HL-60 (cell line): ENCODE data around the gene RNF168.
"Not testable (repeated sequence)": the region's sequence is repeated elsewhere in the genome, so short reads cannot be mapped to it uniquely, and the experiment has no call there.

Source experiments
- DNase-seq, 2 experiments: peaks; one replicate each; pipeline ENCODE4 v3.0.0-alpha.2; 2010 to 2020; ENCODE audit warnings: low read depth in 1 of 2, low spot score in 1 of 2
- H3K27ac ChIP-seq: fragments of 250-450 bp; sonication (Bioruptor Pico); replicated peaks from 2 replicates; pipeline ENCODE4 v1.5.1; 2020; ENCODE audit warnings: mild to moderate bottlenecking, moderate library complexity
- H3K27me3 ChIP-seq: fragments of 250-450 bp; sonication (Bioruptor Pico); 2 replicates; pipeline ENCODE4 v1.5.1; 2021; ENCODE audit warnings: mild to moderate bottlenecking, moderate library complexity; ENCODE audit not compliant: insufficient read depth, poor library complexity, severe bottlenecking
- H3K4me3 ChIP-seq: replicated peaks from 2 replicates; pipeline ENCODE4 v1.5.1; 2011; ENCODE audit warnings: mild to moderate bottlenecking, control low read depth, low read length; ENCODE audit not compliant: insufficient read depth
- CTCF ChIP-seq: IDR thresholded peaks from one replicate; pipeline ENCODE4 v1.5.1; 2011; ENCODE audit warnings: low read length, control low read depth, inconsistent platforms; ENCODE audit not compliant: insufficient read depth
- GABPA ChIP-seq: IDR thresholded peaks from 2 replicates; pipeline ENCODE4 v1.6.1; 2012; ENCODE audit warnings: low read depth
- POLR2AphosphoS5 ChIP-seq: IDR thresholded peaks from 2 replicates; pipeline ENCODE4 v1.6.1; 2012; ENCODE audit warnings: low read depth
- REST ChIP-seq: IDR thresholded peaks from 2 replicates; pipeline ENCODE4 v1.6.1; 2012; ENCODE audit warnings: low read depth; ENCODE audit not compliant: insufficient replicate concordance
- SPI1 ChIP-seq: IDR thresholded peaks from 2 replicates; pipeline ENCODE4 v1.6.1; 2012; ENCODE audit warnings: low read depth, mild to moderate bottlenecking, borderline replicate concordance

RNF168 gene

GRCh38 chr3:196471551-196471950 is 32.0 kb downstream of the RNF168 start:
- Histone ChIP-seq H3K4me3 (no peak overlapping the region), H3K27me3 (no peaks in the 10 kb centered on the region), H3K27ac (no peak overlapping the region)
- TF ChIP-seq REST (no peak), CTCF (no peak)
- no peak for DNase-seq

GRCh38 chr3:196470182-196470581 is 33.4 kb downstream of the RNF168 start:
- not testable (repeated sequence) for H3K27me3 ChIP-seq, H3K4me3 ChIP-seq, H3K27ac ChIP-seq, DNase-seq

GRCh38 chr3:196463804-196464203 is 39.8 kb downstream of the RNF168 start:
- DNase-seq = no peak
- no peak overlapping the region for H3K4me3 ChIP-seq
- no peak overlapping the region for H3K27ac ChIP-seq
- no peaks in the 10 kb centered on the region for H3K27me3 ChIP-seq
- TF ChIP-seq CTCF = no peak
- TF ChIP-seq POLR2AphosphoS5 = no peak
- no peak for TF ChIP-seq SPI1
- no peak for TF ChIP-seq REST
- no peak for TF ChIP-seq GABPA

- Histone ChIP-seq H3K27ac (no peak overlapping the region), H3K4me3 (no peak overlapping the region), H3K27me3 (no peaks in the 10 kb centered on the region)
- no peak for TF ChIP-seq GABPA
- no peak for TF ChIP-seq POLR2AphosphoS5
- no peak for TF ChIP-seq CTCF
- no peak for TF ChIP-seq REST
- TF ChIP-seq SPI1 = no peak
- DNase-seq = no peak
Observed at GRCh38 chr3:196463478-196463756, 40.2 kb downstream of the RNF168 start.

GRCh38 chr3:196462680-196463477 is 40.7 kb downstream of the RNF168 start:
- not testable (repeated sequence) for DNase-seq, H3K4me3 ChIP-seq, H3K27ac ChIP-seq, H3K27me3 ChIP-seq
